Left kidney (tissue), 2 donors: ENCODE results near the gene ANAPC2. TPM values are rescaled to one million over a fixed set of nuclear protein-coding genes. Genes with fewer than 3 reads are reported as not detected.
A peak's percentile ranks its signal among the peaks of the same experiment; 100 is the strongest.
"Not testable (repeated sequence)": the region's sequence is repeated elsewhere in the genome, so short reads cannot be mapped to it uniquely, and the experiment has no call there.

Experiments
- DNase-seq: peaks from one replicate; pipeline ENCODE4 v3.0.0-alpha.2; 2013
- polyA plus RNA-seq: library from polyadenylated mRNA; unstranded; fragments of 120-200 nt; gene quantifications from one replicate; pipeline ENCODE4 v1.2.1, GENCODE V29; 2013; ENCODE audit not compliant: insufficient read length

Gene ANAPC2
- polyA plus RNA-seq, 1 donor: 42.9 TPM

DNA sequence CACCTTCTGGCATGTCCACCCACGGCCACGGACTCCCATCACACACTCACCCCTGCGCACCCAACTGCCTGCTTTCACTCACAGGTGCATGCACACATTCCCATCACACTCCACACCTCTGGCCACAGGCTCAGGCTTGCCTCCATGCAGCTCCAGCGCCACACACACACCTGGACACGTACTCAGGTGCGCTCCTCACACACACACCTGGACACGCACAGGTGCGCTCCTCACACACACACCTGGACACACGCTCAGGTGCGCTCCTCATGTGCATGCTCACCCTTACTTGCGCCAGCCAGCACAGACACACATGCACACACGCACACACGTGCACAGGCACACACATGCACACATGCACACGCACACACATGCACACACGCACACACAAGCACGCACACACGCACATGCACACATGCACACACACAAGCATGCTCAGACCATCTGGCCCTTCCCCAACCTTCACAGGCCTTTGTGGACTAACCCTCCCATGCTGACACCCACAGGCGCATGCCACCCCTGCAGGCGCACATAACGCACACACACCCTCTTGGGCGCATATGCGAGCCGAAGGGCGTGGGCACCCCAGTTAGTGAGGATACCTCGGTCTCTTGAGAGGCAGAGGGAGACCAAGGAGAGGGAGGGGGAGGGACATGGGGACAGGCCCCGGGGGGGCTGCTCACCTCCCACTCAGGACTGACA lies 41.1 kb downstream of the ANAPC2 start:
- DNase-seq: no peak

DNA sequence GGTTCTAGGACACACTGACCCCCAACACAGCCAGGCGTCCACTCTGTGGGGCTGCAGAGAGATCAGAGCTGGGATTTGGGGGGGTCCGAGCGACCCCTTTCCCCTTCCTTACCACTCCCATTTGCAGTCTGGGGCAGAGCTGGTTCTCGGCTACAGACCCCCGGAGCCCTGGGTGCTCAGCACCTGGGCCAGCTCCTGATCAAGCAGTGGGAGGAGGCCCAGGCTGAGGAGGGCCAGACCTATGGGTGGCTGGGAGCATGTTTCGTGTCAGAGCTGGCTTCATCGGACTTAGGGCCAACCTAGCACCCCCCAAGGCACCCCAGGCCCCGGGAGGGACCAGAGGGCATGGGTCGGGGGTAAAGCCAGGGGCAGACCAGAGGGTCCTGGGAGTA lies 41.8 kb downstream of the ANAPC2 start:
- no peak for DNase-seq

DNA sequence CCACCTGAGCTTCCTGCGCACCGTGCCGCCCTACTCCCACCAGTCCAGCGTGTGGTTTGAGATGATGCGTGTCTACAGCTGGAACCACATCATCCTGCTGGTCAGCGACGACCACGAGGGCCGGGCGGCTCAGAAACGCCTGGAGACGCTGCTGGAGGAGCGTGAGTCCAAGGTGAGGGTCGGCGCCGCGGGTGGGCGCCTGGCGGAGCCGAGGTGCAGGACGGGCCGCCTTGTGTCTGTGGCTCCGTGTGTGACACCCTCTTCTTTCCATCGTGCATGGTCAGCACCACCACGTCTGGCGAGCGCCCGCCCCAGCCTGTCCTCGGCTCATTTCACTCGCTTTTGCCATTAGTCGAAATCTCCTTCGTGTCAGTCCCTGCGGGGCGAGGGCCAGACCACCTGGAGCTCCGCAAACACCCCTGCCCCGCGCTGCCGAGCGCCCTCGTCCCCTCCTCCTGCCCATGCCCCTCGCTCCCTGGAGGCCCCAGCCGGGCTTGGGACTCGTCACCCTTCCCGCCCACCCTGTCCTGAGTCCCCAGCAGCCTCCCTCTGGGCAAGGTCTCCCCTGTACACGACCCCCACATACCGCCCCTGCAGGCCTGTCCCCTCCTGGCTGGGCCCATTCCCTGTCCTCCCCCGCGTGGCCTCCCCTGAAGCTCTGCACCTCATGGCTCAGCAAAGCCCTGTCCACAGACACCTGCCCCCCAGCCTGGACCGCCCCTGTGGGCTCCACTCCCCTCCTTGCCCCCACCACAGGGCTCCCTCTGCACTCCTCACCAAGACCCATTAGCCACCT lies 42.4 kb downstream of the ANAPC2 start:
- no peak for DNase-seq

DNA sequence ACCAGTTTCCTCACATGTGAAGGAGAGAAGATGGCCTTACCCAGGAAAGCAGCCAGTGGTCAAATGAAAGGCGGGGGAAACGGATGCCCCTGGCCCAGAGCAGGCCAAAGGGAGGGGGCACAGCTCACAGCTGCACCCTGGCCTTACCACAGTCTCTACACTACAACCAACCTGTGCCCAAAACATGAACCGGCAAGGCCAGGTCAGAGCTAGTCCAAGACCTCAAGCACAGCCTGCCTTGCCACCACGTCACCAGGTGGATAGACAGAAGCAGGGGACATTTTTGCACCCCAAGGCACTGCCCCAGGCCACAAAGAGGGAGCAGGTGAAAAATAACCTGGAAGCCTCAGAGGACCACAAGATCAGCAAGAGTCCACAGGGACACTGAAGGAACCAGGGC lies 44.9 kb downstream of the ANAPC2 start:
- DNase-seq: no peak

DNA sequence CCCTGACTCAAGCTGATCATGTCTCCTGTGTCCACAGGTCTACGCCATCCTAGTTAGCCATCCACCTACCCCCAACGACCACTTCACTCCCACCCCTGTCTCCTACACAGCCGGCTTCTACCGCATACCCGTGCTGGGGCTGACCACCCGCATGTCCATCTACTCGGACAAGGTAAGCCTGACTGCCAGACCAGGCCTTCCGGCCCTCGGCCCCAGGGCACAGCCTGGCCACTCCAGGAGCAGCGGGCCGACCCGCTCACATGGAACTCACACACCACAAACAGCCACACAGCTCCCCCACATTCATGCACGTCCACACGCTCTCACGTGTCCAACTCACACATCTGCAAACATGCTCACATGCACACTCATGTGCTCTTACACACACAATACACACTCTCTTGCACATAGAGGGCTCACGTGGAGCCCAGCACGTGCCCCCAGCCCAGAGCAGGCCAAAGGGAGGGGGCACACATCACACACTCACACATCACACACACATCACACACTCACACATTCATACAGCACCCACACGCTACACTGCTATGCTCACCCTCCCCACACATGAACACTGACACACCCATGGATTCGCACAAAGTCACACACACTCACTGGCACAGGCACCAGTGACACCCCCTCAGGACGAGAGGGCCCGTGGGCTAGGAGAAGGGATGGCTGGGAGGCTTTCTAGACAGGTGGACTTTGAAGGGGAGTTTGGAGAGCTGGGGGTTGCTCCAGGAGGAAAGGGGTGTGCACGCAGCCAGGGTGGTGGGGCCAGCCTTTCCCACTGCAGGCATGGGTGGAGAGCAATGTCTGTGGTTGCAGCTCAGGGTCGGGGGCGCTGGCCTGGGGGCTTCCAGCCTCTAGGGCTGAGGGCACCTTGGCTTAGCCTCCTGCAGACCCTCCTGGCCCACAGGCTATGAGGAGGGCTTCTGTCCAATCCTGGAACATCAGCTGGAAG lies 46.1 kb downstream of the ANAPC2 start:
- DNase-seq: no peak

DNA sequence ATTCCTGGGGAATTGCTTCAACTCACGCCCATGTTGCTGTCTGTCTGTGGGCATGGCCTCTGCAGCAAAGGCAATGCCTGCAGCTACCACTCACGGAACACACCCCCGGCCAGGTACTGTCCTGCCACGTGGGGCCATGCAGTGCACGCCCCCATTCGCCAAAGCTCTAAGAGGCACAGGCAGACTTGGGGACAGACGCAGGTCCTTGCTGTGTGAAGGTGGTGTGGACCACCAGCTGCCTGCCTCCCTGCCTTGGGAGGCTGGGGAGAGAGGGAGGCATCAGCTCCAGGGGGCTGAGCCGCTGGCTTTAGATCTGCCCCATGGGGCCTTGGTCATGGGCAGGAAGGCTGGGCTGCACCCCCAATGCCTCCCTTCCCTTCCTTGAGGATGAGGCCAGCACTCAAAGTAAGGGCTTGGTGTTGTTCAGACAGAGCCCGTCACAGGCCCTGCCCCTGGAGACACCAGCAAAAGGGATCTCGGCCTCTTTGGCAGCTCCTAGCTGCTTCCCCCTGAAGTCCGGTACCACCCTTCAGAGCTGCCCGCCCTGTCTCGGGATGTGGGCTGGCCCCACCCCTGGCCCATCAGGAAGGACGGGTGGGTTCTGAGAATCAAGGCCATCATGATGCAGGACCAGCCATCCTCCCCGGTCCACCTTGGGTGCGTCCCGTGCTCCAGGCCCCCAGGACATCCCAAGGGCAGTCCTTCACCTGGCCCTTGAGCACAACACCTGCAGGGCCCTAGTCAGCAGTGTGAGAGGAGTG lies 47.1 kb downstream of the ANAPC2 start:
- DNase-seq: no peak

DNA sequence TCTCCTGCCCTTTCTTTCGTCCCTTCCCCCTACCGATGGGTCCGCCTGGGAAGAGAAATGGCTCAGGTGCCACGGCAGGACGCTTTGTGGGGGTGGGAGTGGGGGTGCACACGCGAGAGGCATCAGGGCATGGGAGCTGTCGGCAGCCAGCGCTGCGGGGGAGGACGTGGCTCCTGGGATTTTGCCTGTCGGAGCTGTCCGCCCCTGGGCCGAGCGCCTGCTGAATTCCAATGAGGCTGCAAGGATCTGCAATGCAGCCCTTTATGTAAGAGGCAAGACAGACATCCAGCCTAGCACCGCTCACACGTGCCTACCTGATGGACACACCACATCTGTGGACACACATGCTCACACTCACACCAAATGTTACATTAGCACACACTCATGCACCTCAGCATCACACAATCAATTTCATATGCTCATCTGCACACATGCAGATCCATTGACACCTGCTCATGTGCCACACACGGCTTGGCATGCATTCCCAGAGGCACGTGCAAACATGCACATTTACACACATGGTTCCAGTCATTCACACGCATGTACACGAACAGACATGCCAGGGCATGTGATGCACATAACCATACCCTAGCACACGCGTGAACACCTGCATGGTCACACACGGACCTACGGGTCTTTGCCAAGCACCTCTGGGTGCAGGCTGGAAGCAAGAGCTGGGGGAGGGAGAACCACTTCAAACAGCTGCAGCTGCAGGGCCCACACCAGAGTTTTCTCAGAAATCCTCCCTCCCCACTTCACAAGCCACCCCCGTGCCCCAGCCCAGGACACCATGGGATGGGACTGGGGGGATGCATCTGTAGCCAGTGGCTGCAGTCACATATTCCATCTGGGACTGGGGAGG lies 48.0 kb downstream of the ANAPC2 start:
- DNase-seq: no peak

DNA sequence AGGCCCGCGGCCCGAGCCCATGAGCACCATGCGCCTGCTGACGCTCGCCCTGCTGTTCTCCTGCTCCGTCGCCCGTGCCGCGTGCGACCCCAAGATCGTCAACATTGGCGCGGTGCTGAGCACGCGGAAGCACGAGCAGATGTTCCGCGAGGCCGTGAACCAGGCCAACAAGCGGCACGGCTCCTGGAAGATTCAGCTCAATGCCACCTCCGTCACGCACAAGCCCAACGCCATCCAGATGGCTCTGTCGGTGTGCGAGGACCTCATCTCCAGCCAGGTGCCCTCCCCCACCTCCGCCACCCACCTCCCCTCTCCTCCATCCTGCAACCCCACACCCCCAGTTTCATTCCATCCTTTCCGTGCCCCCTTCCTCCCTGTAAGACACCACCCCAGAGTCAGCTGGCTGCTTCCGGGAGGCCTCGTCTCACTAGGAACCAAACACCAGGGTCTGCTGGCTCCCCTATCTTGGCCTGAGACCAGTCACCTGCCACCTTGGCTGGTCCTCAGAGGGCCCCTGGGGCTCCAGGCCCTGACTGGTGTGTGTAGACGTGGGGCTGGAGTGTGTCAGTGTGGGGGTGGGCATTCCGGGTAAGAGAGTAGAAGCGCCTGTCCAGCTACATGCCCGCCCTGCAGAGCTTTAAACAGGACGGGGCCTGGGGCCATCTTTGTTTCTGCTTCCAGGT lies 48.8 kb downstream of the ANAPC2 start:
- DNase-seq: no peak

DNA sequence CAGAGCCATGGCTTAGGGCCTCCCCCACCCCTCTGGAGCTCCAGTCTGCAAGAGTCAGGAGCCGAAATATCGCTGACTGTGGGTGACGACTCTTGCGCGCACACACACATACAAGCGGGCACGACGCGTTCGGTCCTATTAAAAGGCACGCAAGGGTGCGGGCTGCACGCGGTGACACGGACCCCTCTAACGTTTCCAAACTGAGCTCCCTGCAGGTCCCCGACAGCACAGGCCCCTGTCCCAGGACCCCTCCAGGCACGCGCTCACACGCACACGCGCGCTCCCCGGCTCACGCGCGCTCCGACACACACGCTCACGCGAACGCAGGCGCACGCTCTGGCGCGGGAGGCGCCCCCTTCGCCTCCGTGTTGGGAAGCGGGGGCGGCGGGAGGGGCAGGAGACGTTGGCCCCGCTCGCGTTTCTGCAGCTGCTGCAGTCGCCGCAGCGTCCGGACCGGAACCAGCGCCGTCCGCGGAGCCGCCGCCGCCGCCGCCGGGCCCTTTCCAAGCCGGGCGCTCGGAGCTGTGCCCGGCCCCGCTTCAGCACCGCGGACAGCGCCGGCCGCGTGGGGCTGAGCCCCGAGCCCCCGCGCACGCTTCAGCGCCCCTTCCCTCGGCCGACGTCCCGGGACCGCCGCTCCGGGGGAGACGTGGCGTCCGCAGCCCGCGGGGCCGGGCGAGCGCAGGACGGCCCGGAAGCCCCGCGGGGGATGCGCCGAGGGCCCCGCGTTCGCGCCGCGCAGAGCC lies 49.5 kb downstream of the ANAPC2 start, which contains the start of gene GRIN1:
TSS of gene GRIN1 (plus strand) at position 433 of the 746 bp plus-strand sequence. CDS start 333 bp downstream, outside the sequence.
- peak; percentile 42 for DNase-seq

DNA sequence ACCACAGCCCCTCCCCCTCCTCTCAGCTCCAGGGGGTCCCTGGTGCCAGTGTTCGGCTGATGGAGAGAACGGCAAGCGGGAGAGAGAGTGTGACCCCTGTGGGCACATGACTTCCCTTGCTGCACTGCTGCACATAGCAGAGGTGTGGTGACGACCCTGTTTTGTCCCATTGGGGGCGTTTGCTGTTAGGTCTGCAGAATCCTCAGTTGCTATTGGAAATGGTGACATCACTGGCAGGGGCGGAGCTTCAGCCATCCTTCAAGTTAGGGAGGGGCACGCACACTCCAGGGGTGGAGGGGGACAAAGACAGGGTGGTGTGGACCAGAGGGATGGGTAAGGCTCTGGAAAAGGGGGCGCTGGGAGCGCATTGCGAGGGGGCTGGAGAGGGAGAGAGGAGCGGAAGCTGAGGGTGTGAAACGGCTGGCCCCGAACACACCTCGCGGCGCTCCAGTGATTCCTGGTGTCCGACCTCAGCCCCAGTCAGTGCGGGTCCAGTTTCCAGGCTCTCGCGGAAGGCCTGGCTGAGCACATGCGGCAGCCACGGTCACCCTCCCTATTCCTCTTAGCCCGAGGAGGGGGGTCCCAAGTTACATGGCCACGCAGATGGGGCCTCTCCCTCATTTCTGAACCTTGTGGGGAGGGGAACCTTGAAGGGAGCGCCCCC lies 50.2 kb downstream of the ANAPC2 start:
- DNase-seq: no peak

DNA sequence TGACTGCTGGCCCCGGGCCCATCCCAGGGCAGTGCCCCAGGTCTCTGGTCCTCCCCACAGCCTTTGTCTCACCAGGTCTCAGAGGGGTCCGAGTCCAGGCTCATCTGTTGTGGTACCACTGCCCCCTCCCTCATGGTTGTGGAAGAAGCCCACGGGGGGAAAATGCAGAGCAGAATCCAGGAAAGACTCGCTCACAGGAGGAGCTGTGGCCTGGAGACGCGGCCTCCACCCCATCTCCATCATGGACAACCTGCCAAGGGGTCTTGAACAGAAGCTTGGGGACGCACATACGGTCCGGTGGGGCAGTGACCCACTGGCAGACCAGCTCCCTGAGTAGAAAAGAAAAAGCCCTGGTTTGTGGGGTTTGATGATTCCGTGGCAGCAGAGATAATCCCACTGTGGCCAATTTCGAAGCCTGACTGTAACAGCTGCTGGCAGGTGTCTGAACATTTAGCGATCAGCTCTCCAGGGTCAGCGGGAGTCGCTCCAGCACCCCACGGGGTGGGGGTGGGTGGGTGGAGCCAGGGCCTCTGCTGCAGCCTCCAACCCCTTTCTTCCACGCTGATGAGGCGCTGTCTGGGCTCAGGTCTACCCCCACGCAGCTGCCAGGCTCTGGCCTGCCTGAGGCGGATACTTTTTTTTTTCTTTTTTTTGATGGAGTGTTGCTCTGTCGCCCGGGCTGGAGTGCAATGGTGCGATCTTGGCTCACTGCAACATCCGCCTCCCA lies 51.3 kb downstream of the ANAPC2 start:
- DNase-seq: no peak

DNA sequence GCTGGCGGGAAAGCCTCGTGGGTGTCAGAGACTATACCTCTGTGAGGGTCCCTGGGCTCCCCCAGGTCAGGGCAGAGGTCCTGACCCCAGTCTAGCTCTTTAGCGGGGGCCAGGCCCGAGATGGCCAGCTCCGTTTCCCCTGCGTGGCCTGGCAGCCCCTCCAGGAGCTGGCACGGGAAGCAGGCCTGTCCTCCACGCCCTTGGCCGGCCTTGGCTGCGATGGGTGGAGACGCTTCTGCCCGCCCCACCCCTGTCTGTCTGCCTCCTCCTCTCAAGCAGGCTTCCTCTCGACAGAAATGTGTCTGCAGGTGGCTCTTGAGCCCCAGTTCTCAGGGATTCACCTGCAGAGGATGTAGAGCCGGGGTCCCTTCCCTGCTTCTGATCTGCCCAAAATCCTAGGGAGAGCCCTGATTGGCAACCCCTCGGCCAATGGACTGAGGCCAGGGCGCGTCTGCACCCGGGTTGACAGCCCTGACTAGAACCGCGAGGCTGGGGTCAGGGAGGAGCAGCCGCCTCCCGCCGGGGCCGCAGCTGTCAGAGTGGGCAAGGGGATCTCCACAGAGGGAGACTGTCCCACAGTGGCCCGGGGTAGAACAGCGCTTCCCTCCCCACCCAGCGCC lies 52.0 kb downstream of the ANAPC2 start:
- no peak for DNase-seq

DNA sequence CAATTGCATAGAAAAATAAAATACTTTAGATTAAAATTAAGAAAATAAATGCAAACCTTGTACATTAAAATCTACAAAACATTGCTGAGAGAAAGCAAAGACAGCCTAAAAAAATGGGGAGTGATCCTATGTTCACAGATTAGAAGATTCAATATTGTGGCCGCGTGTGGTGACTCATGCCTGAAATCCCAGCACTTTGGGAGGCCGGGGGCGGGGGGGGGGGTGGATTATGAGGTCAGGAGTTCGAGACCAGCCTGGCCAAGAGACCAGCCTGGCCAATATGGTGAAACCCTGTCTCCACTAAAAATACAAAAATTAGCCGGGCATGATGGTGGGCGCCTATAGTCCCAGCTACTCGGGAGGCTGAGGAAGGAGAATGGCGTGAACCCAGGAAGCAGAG lies 53.2 kb downstream of the ANAPC2 start:
- DNase-seq: not testable (repeated sequence)

DNA sequence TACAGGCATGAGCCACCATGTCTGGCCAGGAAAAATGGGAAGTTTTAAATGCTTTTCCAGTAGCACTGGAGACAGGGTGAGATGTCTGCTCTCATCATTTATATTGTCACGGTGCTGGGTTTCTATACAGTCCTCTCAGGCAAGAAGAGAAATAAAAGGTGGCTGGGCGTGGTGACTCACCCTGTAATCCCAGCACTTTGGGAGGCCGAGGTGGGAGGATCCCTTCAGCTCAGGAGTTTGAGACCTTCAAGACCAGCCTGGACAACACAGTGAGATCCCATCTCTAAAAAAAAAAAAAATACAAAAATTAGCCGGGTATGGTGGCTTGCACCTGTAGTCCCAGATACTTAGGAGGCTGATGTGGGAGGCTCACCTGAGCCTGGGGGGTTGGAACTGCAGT lies 54.2 kb downstream of the ANAPC2 start:
- no peak for DNase-seq

DNA sequence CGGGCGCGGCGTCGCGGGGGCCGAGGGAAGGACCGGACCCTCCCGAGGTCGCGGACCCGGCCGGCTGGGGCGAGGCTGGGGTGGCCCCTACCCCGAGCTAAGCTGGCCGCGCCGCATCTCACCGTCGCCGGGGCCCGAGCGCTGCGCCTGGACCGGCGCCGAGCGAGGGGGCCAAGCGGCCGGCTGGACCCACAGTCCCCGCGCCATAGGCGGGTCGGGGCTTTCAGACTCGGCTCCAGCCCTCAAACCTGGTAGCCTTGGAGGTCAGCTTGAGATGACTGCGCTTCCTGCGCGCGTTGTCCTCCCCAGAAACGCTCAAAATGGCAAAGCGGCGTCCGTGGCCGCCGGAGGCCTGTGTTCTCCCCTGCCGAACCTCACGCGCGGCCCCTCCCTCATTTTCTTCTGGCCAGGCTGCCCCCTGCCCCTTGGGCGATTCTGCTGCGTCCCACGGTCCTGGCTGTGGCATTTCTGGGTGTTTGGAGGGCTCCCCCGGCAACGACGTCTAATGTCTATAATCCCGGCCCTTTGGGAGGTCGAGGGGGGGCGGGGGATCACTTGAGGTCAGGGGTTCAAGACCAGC lies 58.1 kb downstream of the ANAPC2 start:
- DNase-seq: no peak

DNA sequence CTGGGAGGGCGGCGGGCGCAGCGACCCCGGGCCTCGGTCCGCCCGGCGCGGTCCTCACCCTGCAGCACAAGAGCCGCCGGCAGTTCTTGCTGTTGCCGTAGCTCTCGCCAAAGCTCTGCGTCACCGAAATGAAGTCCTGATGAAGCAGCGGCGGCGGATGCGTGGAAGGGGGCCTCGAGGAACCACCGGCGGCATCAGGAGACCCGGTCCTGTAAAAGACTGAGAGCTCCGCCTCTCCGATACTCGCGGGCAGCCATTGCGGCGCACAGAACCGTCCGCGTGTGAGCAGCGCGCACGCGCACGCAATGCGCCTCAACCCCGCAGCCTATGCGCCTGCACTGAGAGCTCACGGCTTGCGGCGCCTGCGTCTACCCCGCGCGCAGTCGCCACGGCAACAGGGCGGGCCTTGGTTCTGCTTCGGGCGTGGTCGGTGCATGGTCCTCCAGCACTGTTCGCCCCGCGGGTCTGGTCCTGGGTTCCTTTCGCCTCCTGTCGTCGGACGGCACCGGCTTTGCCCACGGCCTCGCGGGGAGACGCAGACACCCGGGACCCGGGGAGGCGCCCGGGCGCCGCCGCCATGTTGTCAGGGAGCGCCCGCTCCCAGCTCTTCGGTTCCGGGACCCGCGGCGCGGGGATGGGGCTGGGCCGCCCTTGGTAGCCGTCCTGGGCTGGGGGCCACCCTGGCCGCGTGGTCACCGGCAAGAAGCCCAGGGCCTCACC lies 58.7 kb downstream of the ANAPC2 start:
- DNase-seq: peak; percentile 78
